Thymus (tissue), 11 donors: ENCODE results near the gene NSD1. TPM values are rescaled to one million over a fixed set of nuclear protein-coding genes. Genes with fewer than 3 reads are reported as not detected.

Source experiments
- DNase-seq, 9 donors: peaks; one replicate each; pipeline ENCODE4 v3.0.0-alpha.2; 2013; ENCODE audit warnings: low spot score in 9 of 9, low read depth in 6 of 9, missing footprints in 1 of 9
- H3K27ac ChIP-seq, 2 donors: one replicate each; pipeline ENCODE4 v1.5.1; 2013; ENCODE audit warnings: control low read depth in 1 of 2, low read depth in 1 of 2, low read length in 1 of 2, mild to moderate bottlenecking in 1 of 2, moderate library complexity in 1 of 2
- H3K27me3 ChIP-seq, 2 donors: one replicate each; pipeline ENCODE4 v1.5.1; 2013; ENCODE audit warnings: low read length in 1 of 2; ENCODE audit not compliant: control insufficient read depth in 2 of 2, insufficient read depth in 1 of 2
- H3K36me3 ChIP-seq, 2 donors: one replicate each; pipeline ENCODE4 v1.5.1; 2013; ENCODE audit warnings: low read length in 1 of 2, mild to moderate bottlenecking in 1 of 2, moderate library complexity in 1 of 2; ENCODE audit not compliant: control insufficient read depth in 2 of 2, insufficient read depth in 2 of 2
- H3K4me1 ChIP-seq, 2 donors: one replicate each; pipeline ENCODE4 v1.5.1; 2013; ENCODE audit warnings: low read length in 2 of 2; ENCODE audit not compliant: control insufficient read depth in 2 of 2, insufficient read depth in 2 of 2
- H3K4me3 ChIP-seq, 2 donors: one replicate each; pipeline ENCODE4 v1.5.1; 2013; ENCODE audit warnings: low read length in 2 of 2, control low read depth in 1 of 2, mild to moderate bottlenecking in 1 of 2
- H3K9me3 ChIP-seq, 2 donors: one replicate each; pipeline ENCODE4 v1.5.1; 2013; ENCODE audit warnings: low read length in 1 of 2, mild to moderate bottlenecking in 1 of 2; ENCODE audit not compliant: control insufficient read depth in 2 of 2, insufficient read depth in 1 of 2
- WGBS: extraction: QIAGEN DNeasy Blood & Tissue Kit; methylation state at CpG from one replicate; pipeline ENCODE4 v1.1.7; 2013; 5-methylcytosine and 5-hydroxymethylcytosine counted together
- polyA plus RNA-seq: library from polyadenylated mRNA; stranded (reverse); fragments of 200-250 nt; gene quantifications from one replicate; pipeline ENCODE4 v1.2.3, GENCODE V29; 2013
- total RNA-seq: library from RNA; stranded (reverse); fragments of 120-200 nt; gene quantifications from one replicate; pipeline ENCODE4 v1.2.4, GENCODE V29; 2013
- donor health status: healthy.

NSD1 gene
- total and polyA plus RNA-seq, 2 donors, result 10.9 to 34.1 TPM

DNA sequence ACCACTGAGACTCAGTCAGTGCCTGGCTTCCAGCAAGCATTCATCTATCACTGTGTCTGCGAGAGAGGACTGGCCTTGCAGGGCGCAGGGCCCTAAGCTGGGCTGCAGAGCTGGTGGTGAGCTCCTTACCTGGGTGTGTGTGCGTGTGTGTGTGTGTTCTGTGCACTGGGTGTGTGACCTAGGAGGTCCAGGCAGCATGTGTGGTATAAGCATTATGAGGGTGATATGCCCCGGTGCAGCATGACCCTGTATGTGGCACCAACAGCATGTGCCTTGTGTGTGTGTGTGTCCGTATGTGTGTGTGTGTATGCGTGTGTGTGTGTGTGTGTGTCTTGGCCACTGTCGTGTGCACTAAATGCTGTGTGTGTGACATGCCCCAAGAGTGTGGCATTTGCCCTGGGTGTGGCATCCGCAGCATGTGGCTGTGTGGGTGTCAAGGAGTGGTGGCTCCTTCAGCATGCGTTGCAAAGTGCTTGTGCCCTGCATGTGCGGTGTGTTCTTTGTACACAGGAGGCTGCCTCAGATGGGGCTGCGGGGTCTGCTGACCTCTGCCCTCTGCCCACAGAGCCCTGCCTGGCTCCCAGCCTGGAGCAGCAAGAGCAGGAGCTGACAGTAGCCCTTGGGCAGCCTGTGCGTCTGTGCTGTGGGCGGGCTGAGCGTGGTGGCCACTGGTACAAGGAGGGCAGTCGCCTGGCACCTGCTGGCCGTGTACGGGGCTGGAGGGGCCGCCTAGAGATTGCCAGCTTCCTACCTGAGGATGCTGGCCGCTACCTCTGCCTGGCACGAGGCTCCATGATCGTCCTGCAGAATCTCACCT lies 43.5 kb upstream of the NSD1 start:
- peaks cover 8 to 43% of the 10 kb centered on the region in 2 donors for H3K27me3 ChIP-seq
- no peaks in the 10 kb centered on the region for H3K36me3 ChIP-seq
- no peak for DNase-seq
- H3K4me3 ChIP-seq, result no peak overlapping the region
- H3K27ac ChIP-seq, result no peak overlapping the region
- no peaks in the 10 kb centered on the region for H3K9me3 ChIP-seq
- H3K4me1 ChIP-seq, result peaks cover 10 to 11% of the 10 kb centered on the region in 2 donors
- 88% methylated on average over 21 of the region's 21 CpGs for WGBS

DNA sequence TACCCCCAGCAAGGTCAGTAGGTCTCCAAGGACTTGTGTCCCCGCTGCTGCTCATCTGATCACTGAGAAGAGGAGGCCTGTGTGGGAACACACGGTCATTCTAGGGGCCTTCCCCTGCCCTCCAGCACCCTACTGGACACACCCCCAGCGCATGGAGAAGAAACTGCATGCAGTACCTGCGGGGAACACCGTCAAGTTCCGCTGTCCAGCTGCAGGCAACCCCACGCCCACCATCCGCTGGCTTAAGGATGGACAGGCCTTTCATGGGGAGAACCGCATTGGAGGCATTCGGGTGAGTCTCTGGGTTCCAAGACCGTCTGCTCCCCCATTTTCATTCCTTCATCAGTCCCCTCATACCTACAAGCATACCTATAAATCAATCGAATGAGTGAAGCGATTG lies 42.8 kb upstream of the NSD1 start:
- H3K36me3 ChIP-seq, result no peaks in the 10 kb centered on the region

DNA sequence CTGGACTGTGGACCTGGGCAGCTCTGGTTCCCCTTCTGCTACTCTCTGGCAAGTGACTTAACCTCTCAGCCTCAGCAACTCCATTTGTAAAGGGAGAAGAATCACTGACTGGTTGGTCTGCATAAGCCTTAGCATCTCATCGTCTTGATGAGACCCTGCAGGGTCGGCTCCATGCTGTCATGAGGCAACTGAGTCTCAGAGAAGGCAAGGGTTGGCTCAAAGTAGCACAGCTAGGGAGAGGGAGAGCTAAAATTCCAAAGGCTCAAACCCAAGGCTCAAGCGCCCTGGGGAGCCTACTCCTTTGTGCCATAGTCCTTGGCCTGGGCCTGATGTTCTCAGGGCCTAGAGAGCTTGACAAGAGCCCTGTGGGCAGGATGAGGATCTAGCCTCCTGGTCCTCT lies 42.3 kb upstream of the NSD1 start:
- 95% methylated on average over 3 of the region's 3 CpGs for WGBS
- peaks cover 6 to 43% of the 10 kb centered on the region in 2 donors for H3K27me3 ChIP-seq

More for the DNA sequence above, 42.8 kb upstream of the NSD1 start:
- no peak for DNase-seq
- 98% methylated on average over 13 of the region's 13 CpGs for WGBS
- Histone ChIP-seq H3K27me3 (peaks cover 6 to 46% of the 10 kb centered on the region in 2 donors), H3K4me3 (no peak overlapping the region), H3K4me1 (peaks cover 10 to 11% of the 10 kb centered on the region in 2 donors), H3K27ac (no peak overlapping the region), H3K9me3 (no peaks in the 10 kb centered on the region)

GRCh38 chr5:177092178-177093081 lies 41.1 kb upstream of the NSD1 start:
- Histone ChIP-seq H3K9me3 (no peaks in the 10 kb centered on the region), H3K27me3 (peaks cover 4 to 35% of the 10 kb centered on the region in 2 donors), H3K4me3 (no peak overlapping the region), H3K27ac (no peak overlapping the region), H3K36me3 (no peaks in the 10 kb centered on the region), H3K4me1 (peaks cover 4% of the 10 kb centered on the region in 2 donors)
- DNase-seq, result no peak
- 94% methylated on average over 32 of the region's 32 CpGs for WGBS

More for the DNA sequence above, 42.3 kb upstream of the NSD1 start:
- no peaks in the 10 kb centered on the region for H3K9me3 ChIP-seq
- no peak overlapping the region for H3K27ac ChIP-seq
- H3K36me3 ChIP-seq, result no peaks in the 10 kb centered on the region
- peaks cover 10 to 11% of the 10 kb centered on the region in 2 donors for H3K4me1 ChIP-seq
- no peak overlapping the region for H3K4me3 ChIP-seq
- no peak for DNase-seq

- no peak overlapping the region for H3K27ac ChIP-seq
- H3K36me3 ChIP-seq, result no peaks in the 10 kb centered on the region
- DNase-seq, result no peak
- peaks cover 2 to 29% of the 10 kb centered on the region in 2 donors for H3K27me3 ChIP-seq
- no peak overlapping the region for H3K4me3 ChIP-seq
- no peaks in the 10 kb centered on the region for H3K4me1 ChIP-seq
- H3K9me3 ChIP-seq, result no peaks in the 10 kb centered on the region
- 97% methylated on average over 40 of the region's 40 CpGs for WGBS
These were observed 40.4 kb upstream of the NSD1 start for GRCh38 chr5:177093082-177093712.

DNA sequence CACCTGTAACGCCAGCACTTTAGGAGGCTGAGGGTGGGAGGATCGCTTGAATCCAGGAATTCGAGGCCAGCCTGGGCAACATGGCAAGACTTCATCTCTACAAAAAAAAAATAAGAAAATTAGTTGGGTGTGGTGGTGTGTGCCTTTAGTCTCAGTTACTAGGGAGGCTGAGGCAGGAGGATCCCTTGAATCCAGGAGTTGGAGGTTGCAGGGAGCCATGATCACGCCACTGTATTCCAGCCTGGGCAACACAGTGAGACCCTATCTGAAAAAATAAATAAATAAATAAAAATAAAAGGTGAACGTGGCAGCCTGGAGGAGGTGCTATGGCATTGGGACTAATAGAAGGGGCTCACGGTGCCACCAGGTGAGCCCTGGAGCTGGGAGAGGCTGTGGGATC lies 39.8 kb upstream of the NSD1 start:
- Histone ChIP-seq H3K36me3 (no peaks in the 10 kb centered on the region), H3K4me3 (no peak overlapping the region), H3K27me3 (peaks cover 0 to 23% of the 10 kb centered on the region in 2 donors), H3K4me1 (no peaks in the 10 kb centered on the region), H3K9me3 (no peaks in the 10 kb centered on the region), H3K27ac (no peak overlapping the region)
- WGBS, result 97% methylated on average over 6 of the region's 6 CpGs
- no peak for DNase-seq

DNA sequence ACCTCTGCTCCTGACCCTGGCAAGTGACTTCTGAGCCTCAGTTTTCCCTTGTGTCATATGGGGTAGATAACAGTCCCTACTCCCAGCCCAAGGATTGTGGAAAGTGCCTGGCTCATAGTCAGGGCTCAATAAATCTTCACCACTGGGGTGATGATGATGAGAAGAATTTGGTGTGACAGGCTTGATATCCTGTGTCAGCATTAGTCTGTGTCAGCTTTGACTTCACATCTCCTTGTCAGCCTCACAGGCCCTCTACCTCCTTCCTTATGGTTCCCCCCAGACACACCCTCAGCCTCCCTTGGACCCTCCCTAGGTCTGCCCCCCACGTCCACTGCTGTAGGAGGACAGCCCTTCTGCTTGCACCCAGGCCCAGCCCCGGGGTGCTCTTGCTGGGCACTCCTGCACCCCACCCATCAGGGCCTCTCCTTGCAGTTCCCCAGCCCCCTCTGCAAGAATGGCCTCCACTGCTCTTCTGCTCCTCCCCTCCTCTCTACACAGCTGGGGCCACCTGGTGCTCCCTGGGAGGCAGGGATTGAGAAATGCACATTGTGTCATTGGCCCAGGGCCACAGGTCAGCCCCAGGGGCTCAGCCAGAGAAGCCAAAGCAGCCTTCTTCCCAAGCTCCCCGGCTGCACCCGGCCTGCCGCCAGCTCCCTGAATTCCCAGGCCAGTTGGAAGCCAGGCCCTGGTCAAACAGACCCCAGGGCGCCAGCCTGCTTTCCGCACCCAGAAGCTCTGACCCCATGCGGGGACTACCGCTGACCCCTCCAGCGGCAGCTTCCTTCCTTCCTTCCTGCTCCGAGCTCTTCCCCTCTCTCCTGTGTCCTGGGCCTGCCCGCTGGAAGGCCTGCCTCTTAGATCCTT lies 39.1 kb upstream of the NSD1 start:
- Histone ChIP-seq H3K27ac (no peak overlapping the region), H3K36me3 (no peaks in the 10 kb centered on the region), H3K4me1 (no peaks in the 10 kb centered on the region), H3K4me3 (no peak overlapping the region), H3K27me3 (peaks cover 0 to 17% of the 10 kb centered on the region in 2 donors), H3K9me3 (no peaks in the 10 kb centered on the region)
- DNase-seq, result no peak
- WGBS, result 89% methylated on average over 12 of the region's 12 CpGs

DNA sequence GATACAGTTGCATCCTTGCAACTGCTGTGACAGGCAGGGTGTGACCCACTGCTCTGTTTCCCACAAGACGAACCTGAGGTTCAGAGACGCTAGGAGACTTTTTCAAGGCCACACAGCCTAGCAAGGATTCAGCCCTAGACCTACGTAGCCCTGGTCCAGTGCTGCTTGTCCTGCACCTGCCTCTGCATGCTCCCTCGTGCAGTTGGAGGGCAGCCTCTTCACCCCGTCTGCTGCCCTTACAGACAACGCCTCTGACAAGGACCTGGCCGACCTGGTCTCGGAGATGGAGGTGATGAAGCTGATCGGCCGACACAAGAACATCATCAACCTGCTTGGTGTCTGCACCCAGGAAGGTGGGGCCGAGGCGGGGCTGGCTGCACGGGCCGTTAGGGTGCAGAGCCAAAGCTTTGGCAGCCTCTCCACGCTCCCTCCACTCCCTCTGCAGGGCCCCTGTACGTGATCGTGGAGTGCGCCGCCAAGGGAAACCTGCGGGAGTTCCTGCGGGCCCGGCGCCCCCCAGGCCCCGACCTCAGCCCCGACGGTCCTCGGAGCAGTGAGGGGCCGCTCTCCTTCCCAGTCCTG lies 38.4 kb upstream of the NSD1 start:
- Histone ChIP-seq H3K36me3 (no peaks in the 10 kb centered on the region), H3K27me3 (peaks cover 0 to 13% of the 10 kb centered on the region in 2 donors), H3K4me1 (no peaks in the 10 kb centered on the region), H3K27ac (no peak overlapping the region), H3K9me3 (no peaks in the 10 kb centered on the region), H3K4me3 (no peak overlapping the region)
- DNase-seq, result no peak
- 94% methylated on average over 28 of the region's 28 CpGs for WGBS
